GM18498 (cell line): Measurements from ENCODE around the gene ARL15.

Source experiments
- ATAC-seq: cut with Tn5 transposase; IDR thresholded peaks from one replicate; pipeline ENCODE4 v1.9.1; 2021; ENCODE audit warnings: mild to moderate bottlenecking, moderate library complexity; ENCODE audit not compliant: unreplicated experiment

ARL15 gene

DNA sequence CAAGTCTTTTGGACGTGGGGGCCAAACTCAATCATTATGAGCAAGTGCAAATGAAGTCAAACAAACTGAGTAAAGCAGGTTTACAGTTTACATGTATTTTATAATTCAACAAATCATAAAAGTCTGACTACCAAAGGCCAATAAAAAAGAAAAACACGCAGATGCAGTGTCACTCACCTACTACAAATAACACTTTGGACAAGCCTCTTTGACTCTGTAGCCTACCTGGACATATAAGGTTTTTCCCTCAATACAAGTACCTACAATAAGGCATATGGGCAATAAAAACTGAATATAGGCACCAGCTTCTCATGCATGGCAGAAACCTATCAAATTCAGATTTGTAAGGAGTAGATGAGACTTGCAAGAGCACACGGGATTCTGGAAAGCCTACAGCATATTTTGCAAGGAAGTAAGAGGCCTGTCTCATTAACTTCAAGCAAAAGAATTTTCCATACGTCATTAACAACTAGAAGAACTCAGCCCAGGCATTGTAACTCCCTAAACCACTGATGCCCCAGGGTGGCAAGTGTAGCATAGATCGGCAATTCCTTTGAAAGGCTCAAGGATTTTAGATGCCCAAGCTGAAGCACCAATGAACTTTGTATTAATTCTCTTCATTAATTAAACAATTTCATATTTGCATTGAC lies 21.7 kb downstream of the ARL15 start:
- no peak for ATAC-seq

DNA sequence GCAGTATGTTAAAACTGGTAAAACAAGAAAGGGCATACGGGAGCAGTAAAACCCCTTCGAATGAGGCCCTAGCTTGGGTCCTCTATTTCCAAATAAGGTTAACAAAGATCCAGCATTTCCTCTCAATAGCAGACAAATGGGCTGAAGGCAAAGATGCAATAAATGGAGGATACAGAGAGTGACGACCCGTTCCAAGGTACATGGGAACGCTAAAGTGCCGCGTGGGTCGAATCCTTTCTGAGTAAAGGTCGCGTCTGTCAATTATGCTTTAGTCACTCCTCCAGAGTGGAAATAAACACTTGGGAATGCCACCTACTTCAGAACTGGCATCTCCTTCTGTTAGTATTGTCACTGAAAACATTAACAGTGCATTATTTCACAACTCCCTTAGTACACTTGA lies 24.7 kb downstream of the ARL15 start:
- no peak for ATAC-seq

DNA sequence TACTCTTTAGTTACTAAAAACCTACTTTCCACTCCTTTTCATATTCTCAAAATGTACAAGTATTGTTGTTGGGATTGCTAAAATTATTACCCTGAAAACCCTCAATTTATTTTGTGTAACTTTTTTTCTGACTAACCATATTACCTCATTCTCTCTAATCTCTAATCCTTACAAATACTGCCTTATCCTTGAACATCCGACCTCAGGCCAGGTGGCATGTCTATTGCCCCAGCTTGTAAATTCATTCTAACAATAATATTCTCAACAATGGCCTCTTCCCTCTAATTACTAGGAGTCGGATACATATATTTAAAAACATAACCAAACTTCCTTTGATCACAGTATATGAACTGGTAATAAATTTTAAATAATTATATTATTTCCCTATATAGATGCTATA lies 25.8 kb downstream of the ARL15 start:
- no peak for ATAC-seq

DNA sequence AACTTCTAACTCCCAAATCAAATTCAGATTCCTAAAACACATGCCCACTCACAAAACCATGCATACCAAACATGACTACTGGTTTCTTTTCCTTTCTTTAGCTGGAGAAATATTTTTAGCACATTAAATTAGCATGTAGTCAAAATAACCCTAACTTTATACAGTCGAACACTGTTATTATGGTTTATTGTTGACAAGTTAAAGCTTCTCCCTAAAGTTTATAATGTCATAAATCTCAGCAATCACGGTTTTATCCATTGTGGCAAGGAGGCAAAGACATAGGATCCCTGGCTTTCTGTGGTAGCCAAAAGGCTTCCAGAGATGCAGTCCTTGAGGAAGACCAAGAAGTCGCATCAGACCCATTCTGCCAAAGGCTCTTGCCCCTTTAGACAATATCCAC lies 27.5 kb downstream of the ARL15 start:
- ATAC-seq, result no peak

DNA sequence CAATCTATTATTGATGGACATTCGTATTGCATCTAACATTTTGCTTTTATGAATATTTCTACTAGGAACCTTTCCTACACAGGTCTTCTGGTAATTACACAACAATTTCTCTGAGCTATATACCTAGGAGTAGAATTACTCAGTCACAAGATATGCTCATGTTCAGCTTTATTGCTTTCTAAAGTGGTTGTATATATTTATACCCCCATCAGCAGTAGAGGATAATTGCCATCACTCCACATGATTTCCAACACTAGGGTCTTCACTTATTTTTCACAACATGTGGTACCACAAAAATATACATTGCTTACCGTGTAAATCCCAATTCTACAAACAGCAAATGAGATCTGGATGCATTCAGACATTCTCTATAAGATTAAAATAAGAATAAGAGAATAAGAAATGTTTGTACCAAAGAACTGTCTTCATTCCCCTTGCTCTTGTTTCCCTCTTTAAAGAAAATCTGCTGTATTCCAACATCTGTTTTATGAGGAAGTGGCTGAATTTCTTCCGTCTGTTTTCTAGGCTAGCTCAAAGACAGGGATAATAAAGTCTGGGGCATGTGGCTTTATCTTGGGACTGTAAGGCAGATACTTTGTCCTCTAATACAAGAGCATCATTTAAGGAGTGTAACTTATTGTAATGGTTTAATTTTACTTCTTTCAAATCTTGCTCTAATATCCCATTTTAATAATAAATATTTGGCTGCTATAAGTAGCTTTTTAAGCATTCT lies 28.2 kb downstream of the ARL15 start:
- no peak for ATAC-seq

DNA sequence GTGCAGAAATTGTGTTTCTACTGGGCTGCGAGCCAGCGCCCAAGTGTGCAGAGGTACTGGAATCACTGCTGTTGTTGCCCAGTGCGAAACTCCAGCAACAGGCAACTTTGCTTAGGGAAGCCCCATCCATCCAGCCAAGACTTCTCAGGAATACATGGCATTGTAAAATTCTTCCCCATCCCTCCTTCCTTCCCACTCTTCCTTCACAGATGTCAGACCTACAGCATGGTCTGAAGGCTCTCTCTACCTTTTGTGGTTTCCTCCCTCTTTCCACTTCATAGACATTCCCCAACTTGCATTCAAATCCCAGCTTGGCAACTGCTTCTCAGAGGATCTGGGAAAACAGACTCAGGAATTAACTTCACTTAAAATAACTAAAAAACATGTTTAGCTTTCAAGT lies 30.4 kb downstream of the ARL15 start:
- ATAC-seq, result no peak

DNA sequence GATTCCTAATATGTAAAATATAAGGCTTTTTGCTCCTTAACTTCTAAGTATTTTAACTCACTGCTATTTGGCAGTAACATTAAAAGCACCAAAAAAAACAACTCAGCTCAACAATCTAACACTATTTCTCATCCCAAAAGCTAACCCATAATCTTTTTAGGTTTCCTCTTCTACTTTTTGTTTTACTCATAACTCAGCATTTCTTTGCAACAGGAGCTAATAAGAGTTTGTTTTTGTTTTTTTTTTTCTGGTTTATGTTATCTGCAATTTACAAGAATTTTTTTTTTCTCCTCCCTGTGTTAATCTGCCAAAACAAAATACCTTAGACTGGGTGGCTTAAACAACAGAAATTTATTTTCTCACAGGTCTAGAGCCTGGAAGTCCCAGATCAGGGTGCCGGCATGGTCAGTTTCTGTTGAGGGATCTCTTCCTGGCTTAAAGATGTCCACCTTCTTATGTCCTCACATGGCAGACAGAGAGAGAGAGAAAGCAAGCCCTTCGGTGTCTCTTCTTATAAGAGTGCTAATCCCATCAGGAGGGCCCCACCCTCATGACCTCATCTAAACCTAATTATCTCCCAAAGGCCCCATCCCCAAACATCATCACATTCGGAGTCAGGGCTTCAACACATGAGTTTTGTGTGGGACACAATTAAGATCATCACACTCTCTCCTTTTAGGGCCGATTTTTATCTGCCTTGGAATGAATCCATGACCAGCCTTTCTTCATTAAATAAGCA lies 31.2 kb downstream of the ARL15 start:
- ATAC-seq, result no peak

DNA sequence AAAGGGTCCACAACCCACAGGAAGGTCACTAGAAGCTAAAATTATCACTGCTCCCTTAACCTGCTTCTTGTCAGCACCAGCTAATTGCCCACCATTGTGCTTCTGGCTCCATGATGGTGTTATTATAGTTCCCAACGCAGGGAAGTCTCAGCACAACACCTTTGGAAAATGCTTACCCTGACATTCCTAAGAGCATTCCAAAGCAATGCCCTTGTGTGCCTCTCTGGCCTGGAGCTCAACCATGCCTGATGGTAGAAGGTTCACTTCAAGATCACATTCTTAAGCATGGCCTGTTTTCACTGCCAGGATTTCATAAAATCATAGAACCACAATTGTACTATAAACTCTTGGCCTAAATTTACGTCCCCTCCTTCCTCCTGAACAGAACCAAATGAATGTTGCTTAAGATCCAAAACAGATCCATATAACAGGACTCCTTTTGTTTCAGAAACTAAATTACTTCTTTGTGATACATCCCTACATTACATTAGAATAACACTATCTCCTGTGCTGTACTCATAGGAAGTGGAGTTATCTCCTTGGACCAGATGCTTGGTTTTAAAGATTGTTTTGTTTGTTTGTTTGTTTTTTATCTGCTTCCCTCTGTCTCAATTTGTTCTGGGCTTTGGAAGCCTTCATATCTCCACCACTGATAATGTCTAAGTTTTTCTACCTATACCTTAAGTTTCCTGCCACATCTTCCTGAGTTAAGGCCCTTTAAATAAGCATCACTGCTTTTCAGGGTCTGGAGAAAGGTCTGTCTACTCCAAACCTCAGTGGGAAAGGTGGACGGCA lies 32.1 kb downstream of the ARL15 start:
- no peak for ATAC-seq

DNA sequence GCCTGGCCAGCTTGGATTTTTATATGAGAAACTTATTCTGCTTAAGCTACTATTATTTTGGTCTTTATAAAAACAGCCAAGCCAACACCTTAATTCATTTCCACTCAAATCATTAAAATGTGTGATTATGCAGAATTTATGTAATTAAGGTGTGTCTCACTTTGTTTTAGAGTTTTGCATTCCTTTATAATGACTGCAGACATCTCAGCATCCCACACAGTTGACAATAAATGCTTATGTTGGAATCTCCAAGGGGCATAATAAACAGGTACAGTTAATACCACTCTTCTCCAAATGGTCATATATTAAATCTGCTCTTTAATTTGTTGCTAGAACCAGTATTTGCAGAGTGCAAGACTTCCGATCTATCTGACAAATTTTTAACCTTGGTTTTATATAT lies 34.3 kb downstream of the ARL15 start:
- ATAC-seq, result no peak

DNA sequence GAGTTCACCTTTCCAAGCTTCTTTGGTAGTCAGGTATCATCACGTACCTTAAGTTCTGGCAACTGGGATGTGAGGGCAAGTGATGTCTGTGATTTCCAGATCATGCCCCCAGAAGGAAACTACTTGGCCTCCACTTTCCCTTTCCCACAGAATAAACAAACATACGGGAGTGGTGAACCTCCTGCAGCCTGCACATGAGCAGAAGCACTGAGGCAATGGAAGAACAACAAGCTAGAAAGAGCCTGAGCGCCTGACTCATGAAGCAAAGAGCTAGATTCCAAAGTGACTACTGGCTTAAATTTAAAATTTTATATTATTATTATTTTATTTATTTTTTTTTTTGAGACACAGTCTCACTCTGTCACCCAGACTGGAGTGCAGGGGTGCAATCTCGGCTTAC lies 35.0 kb downstream of the ARL15 start:
- ATAC-seq, result no peak

DNA sequence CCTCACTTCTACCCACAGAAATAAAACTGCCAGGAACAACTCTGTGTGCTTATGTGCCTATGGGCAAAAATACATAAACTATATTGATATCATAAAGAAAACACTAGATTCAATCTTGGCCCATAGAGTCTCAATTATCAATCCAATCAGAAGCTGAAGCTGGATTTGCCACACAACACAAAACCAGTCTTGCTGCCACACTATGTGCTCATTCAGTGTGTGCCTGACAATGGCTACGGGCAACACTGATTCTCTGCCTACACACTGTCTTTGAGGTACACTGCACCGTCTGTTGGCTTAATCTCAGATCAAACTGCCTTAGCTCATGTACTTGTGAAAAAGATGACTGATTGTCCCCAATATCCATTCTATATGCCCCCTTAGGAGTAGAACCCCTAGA lies 35.4 kb downstream of the ARL15 start:
- ATAC-seq, result no peak

DNA sequence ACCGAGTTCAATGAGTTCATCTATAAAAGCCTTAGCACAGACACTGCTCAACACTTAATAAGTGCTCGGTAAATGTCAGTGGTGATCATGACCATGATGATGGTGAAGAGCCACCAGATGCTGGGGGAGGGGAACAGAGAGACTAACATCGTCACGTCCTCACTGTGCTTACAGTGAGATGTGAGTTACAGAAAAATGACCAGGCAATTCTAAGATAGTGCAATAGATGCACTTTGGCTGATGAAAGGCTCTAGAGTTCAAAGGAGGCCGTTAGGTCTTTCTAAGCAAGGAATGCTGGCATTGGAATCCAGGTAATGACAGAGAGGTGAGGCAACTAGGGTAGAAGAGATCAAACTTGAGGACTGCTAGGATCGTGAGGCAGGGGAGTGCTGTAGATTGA lies 36.7 kb downstream of the ARL15 start:
- ATAC-seq, result no peak

DNA sequence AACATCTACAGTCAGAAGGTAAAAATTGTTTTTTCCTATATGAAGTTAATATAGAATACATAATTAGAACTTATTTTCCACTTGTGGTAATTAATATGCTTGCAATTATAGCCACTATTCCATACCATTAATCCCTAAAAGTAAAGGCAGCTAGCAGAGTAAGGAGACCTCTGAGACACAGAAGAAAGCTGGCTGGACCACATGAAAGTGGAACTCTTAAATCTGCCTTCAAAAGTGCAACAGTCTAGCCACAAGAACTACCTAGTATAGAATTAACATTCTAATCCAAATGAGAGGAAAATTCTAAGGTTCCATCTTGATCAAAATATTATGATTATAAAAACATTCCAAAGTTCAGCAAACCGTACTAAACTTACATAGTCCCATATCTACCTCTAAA lies 37.6 kb downstream of the ARL15 start:
- ATAC-seq, result no peak

DNA sequence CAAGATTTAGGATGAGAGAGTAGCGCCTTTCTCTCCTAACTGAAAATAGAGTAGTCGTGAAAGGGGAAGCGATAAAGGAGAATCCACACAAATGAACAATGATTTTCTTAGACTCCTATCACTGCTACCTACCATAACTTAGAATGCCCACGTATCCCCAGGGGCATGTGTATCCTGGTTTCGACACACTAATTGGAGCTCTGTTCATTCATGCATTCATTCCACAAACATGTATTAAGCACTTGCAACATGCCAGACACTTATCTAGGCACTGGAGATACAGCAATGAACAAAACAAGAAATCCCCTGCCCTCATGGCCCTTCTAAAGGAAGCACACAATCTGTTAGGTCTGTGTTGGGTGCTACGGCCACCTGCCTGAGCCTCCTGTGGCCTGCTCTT lies 40.0 kb downstream of the ARL15 start:
- no peak for ATAC-seq

DNA sequence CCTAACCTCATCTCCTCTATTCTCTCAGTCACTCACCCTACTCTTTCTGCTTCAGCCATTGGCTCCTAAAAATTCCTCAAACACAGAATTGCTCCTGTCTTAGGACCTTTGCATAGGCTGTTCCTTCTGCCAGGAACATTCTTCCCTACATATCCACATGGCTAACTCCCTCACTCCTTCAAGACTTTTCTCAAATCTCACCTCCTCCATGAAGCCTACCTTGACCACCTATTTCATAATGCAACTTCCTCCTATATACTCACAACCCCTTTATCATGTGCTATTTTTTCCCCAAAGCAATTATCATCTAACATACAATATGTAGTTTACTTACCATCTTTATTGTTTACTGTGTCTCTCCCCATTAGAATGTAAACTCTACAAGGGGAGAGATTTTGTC lies 45.8 kb downstream of the ARL15 start:
- ATAC-seq, result no peak

DNA sequence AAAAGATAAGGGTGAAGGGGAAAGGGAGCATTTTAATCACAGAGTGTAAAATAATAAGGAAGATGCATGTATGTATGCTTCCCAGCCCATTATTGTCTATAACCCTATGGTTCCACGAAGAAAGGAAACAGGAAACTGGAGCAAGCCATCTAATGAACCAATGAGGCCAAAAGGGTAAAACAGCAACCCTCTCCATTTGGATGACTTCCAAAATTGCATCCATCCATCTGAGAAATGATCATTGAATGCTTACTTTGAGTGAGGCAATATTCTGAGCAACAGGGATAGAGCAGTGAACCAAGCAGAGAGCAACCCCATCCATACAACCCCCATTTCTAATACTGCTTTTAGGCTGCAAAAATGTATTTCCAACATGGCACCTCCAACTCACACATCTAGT lies 46.9 kb downstream of the ARL15 start:
- no peak for ATAC-seq

DNA sequence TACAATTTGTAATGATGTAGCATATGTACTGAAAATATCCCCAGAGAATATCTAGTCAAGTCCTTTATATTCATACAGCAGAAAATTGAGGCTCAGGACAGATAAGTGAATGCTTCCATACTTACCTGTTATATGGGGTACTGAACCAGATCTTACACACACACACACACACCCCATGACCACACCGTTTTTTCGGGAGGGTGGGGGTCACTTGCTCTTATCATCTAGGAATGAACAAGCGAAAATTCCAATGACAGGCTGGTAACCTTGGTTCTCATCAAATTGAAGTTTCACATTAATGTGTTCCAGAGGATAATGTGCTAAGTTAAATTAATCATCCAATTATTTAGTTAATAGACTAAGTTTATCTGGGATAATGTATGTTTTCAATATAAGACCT lies 48.8 kb downstream of the ARL15 start:
- ATAC-seq, result no peak

DNA sequence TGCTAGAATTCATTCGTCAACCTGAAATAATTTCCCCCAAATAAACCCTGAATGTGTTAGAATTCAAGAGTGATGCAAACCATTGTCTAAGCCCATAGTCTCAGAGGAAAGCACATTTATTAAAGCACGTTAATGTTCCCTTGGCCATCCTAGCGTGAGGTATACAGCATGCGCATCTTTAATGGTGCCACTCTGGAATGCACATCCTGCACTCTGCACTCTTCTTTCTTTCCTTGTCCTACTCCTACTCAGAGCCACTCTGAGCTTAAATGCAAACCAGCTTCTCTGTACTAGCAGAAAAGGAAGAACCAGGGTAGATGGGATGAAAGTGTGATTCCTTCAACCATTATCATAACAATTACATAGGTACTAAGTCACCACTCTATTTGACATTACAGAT lies 50.4 kb downstream of the ARL15 start:
- no peak for ATAC-seq

DNA sequence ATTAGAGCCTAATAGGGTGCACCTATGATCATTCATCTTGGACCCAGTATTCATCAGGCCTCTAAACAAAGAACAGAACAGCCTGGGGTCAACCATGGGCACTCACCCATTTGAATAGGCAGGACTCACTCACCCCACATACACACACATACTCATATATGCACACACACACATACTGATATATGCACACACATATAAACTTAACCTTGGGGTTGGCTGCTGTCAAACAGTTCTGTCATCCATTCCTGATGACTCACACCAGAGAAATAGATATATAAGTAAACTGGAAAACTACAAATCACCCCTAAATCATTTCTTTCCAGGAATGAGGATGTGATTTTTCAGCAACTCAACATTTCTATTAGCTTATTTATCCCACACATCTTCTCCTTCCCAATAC lies 51.3 kb downstream of the ARL15 start:
- no peak for ATAC-seq

DNA sequence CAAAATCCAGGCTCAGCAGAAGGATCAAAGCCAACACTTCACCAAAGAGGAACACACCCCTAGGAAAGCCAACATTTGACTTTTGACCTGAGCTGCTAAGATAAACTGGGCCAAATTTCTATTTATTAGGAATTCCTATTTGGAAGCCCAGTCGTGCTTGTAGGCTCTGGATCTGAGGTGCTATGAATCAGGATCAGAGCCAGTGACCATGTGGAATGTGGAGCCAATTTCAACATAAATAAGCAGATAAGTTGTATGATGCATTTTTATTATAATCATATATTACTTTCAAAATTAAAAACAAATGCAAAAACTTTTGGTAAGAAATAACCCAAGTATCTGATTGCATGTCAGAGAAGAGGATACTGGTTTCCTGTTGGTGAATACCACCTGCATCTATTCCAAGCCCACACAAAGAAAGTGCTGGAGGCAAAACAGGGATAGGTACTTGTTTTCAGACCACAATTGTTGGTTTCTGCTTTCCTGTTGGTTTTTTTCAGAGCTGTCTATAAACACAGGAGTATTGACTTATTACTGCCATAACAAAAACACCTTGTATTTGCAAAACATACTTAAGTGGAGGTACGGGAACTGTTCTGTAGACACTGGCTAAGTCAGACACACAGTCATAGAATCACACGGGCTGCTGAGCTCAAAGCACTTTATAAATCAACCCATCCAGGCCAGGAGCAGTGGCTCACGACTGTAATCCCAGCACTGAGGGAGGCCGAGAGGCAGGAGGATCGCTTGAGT lies 52.8 kb downstream of the ARL15 start:
- ATAC-seq, result no peak
